ENCODE measurements around the gene TAB2.

The TAB2 gene

GRCh38 chr6:149311293-149311692 lies 6.2 kb upstream of the TAB2 start:
- no CpG with 5 or more reads among the region's 4 CpGs for WGBS (ENCODE audit: extremely low coverage, insufficient coverage, insufficient read length)

GRCh38 chr6:149311766-149312165 lies 5.7 kb upstream of the TAB2 start:
- Histone ChIP-seq H4K91ac (ENCODE audit: low read depth, low read length) (no peak overlapping the region), H3K27me3 (ENCODE audit: insufficient read depth, low read length) (no peaks in the 10 kb centered on the region), H2BK12ac (ENCODE audit: low read length) (no peak overlapping the region)

More at GRCh38 chr6:149311293-149311692, 6.2 kb upstream of the TAB2 start:
- Histone ChIP-seq H2BK5ac (ENCODE audit: low read depth, low read length, poor library complexity) (no peak overlapping the region), H2BK12ac (ENCODE audit: low read length) (no peak overlapping the region), H3K27me3 (ENCODE audit: insufficient read depth, low read length) (no peaks in the 10 kb centered on the region), H3K18ac (ENCODE audit: low read length) (no peak overlapping the region), H3K23ac (ENCODE audit: low read length) (no peak overlapping the region), H3K9me3 (ENCODE audit: insufficient read depth, low read depth, low read length) (no peaks in the 10 kb centered on the region), H2AK5ac (ENCODE audit: low read length) (no peak overlapping the region), H2AFZ (ENCODE audit: insufficient read depth, low read length, poor library complexity) (no peak overlapping the region), H3K4me1 (ENCODE audit: control insufficient read depth in 1 of 2, insufficient read depth in 2 of 2, low read length in 2 of 2) (peaks cover 6 to 11% of the 10 kb centered on the region in 2 experiments), H3K9ac (ENCODE audit: low read length) (no peak overlapping the region), H3K79me2 (ENCODE audit: control insufficient read depth, insufficient read depth, low read length, poor library complexity) (no peaks in the 10 kb centered on the region), H3K27ac (ENCODE audit: low read depth, low read length) (no peak overlapping the region), H4K12ac (ENCODE audit: low read depth, low read length) (no peak overlapping the region), H3K4ac (ENCODE audit: low read depth, low read length) (no peak overlapping the region), H3K4me3 (ENCODE audit: low read depth, low read length) (no peak overlapping the region), H3K4me2 (ENCODE audit: low read length) (no peak overlapping the region), H3K36me3 (ENCODE audit: control insufficient read depth in 1 of 2, insufficient read depth in 2 of 2, low read length in 2 of 2) (no peaks in the 10 kb centered on the region), H4K91ac (ENCODE audit: low read depth, low read length) (no peak overlapping the region), H2BK120ac (ENCODE audit: insufficient read depth, low read length, poor library complexity) (no peak overlapping the region), H3K79me1 (ENCODE audit: low read length) (peaks cover 10% of the 10 kb centered on the region), H4K8ac (ENCODE audit: low read depth, low read length) (no peak overlapping the region), H3K14ac (ENCODE audit: low read length) (no peak overlapping the region)
- DNase-seq = no peak

GRCh38 chr6:149313070-149313469 lies 4.4 kb upstream of the TAB2 start:
- H3K79me1 ChIP-seq (ENCODE audit: low read length) = peaks cover 19% of the 10 kb centered on the region
- H2AFZ ChIP-seq (ENCODE audit: insufficient read depth, low read length, poor library complexity) = no peak overlapping the region
- peak overlapping the region; percentile 44 for H3K14ac ChIP-seq (ENCODE audit: low read length)
- peaks cover 3 to 4% of the 10 kb centered on the region in 2 experiments for H3K4me1 ChIP-seq (ENCODE audit: control insufficient read depth in 1 of 2, insufficient read depth in 2 of 2, low read length in 2 of 2)
- no peaks in the 10 kb centered on the region for H3K27me3 ChIP-seq (ENCODE audit: insufficient read depth, low read length)
- no peak overlapping the region for H4K91ac ChIP-seq (ENCODE audit: low read depth, low read length)
- no peak overlapping the region for H3K4me2 ChIP-seq (ENCODE audit: low read length)
- no peak overlapping the region for H2BK12ac ChIP-seq (ENCODE audit: low read length)
- H3K9me3 ChIP-seq (ENCODE audit: insufficient read depth, low read depth, low read length) = no peaks in the 10 kb centered on the region
- no peak overlapping the region for H2BK5ac ChIP-seq (ENCODE audit: low read depth, low read length, poor library complexity)
- no peaks in the 10 kb centered on the region for H3K36me3 ChIP-seq (ENCODE audit: control insufficient read depth in 1 of 2, insufficient read depth in 2 of 2, low read length in 2 of 2)
- peaks cover 12% of the 10 kb centered on the region for H3K79me2 ChIP-seq (ENCODE audit: control insufficient read depth, insufficient read depth, low read length, poor library complexity)
- no peak overlapping the region for H2AK5ac ChIP-seq (ENCODE audit: low read length)
- no CpG with 5 or more reads among the region's 5 CpGs for WGBS (ENCODE audit: extremely low coverage, insufficient coverage, insufficient read length)
- H3K18ac ChIP-seq (ENCODE audit: low read length) = no peak overlapping the region
- H2BK120ac ChIP-seq (ENCODE audit: insufficient read depth, low read length, poor library complexity) = no peak overlapping the region
- no peak overlapping the region for H4K8ac ChIP-seq (ENCODE audit: low read depth, low read length)
- H3K4ac ChIP-seq (ENCODE audit: low read depth, low read length) = no peak overlapping the region
- no peak overlapping the region for H3K27ac ChIP-seq (ENCODE audit: low read depth, low read length)
- H3K23ac ChIP-seq (ENCODE audit: low read length) = peak overlapping the region; percentile 50
- H3K4me3 ChIP-seq (ENCODE audit: low read depth, low read length) = no peak overlapping the region
- H4K12ac ChIP-seq (ENCODE audit: low read depth, low read length) = no peak overlapping the region
- H3K9ac ChIP-seq (ENCODE audit: low read length) = no peak overlapping the region
- DNase-seq = no peak

More at GRCh38 chr6:149311766-149312165, 5.7 kb upstream of the TAB2 start:
- Histone ChIP-seq H4K12ac (ENCODE audit: low read depth, low read length) (no peak overlapping the region), H2AFZ (ENCODE audit: insufficient read depth, low read length, poor library complexity) (no peak overlapping the region), H3K9me3 (ENCODE audit: insufficient read depth, low read depth, low read length) (no peaks in the 10 kb centered on the region), H2BK120ac (ENCODE audit: insufficient read depth, low read length, poor library complexity) (no peak overlapping the region), H3K27ac (ENCODE audit: low read depth, low read length) (no peak overlapping the region), H4K8ac (ENCODE audit: low read depth, low read length) (no peak overlapping the region), H3K4me1 (ENCODE audit: control insufficient read depth in 1 of 2, insufficient read depth in 2 of 2, low read length in 2 of 2) (peaks cover 6 to 8% of the 10 kb centered on the region in 2 experiments), H3K14ac (ENCODE audit: low read length) (no peak overlapping the region), H3K23ac (ENCODE audit: low read length) (no peak overlapping the region), H2BK5ac (ENCODE audit: low read depth, low read length, poor library complexity) (no peak overlapping the region), H2AK5ac (ENCODE audit: low read length) (no peak overlapping the region), H3K9ac (ENCODE audit: low read length) (no peak overlapping the region), H3K79me1 (ENCODE audit: low read length) (peaks cover 13% of the 10 kb centered on the region), H3K79me2 (ENCODE audit: control insufficient read depth, insufficient read depth, low read length, poor library complexity) (peaks cover 1% of the 10 kb centered on the region), H3K4me2 (ENCODE audit: low read length) (no peak overlapping the region), H3K4me3 (ENCODE audit: low read depth, low read length) (no peak overlapping the region), H3K4ac (ENCODE audit: low read depth, low read length) (no peak overlapping the region), H3K18ac (ENCODE audit: low read length) (no peak overlapping the region), H3K36me3 (ENCODE audit: control insufficient read depth in 1 of 2, insufficient read depth in 2 of 2, low read length in 2 of 2) (no peaks in the 10 kb centered on the region)
- no CpG with 5 or more reads among the region's 1 CpG for WGBS (ENCODE audit: extremely low coverage, insufficient coverage, insufficient read length)
- no peak for DNase-seq

GRCh38 chr6:149313861-149314260 lies 3.7 kb upstream of the TAB2 start:
- DNase-seq = no peak
- Histone ChIP-seq H2AFZ (ENCODE audit: insufficient read depth, low read length, poor library complexity) (no peak overlapping the region), H3K79me2 (ENCODE audit: control insufficient read depth, insufficient read depth, low read length, poor library complexity) (peaks cover 12% of the 10 kb centered on the region), H4K12ac (ENCODE audit: low read depth, low read length) (no peak overlapping the region), H3K4me3 (ENCODE audit: low read depth, low read length) (no peak overlapping the region), H3K79me1 (ENCODE audit: low read length) (peaks cover 17% of the 10 kb centered on the region), H3K36me3 (ENCODE audit: control insufficient read depth in 1 of 2, insufficient read depth in 2 of 2, low read length in 2 of 2) (no peaks in the 10 kb centered on the region), H3K27me3 (ENCODE audit: insufficient read depth, low read length) (no peaks in the 10 kb centered on the region), H3K4me1 (ENCODE audit: control insufficient read depth in 1 of 2, insufficient read depth in 2 of 2, low read length in 2 of 2) (peaks cover 0 to 2% of the 10 kb centered on the region in 2 experiments), H3K27ac (ENCODE audit: low read depth, low read length) (no peak overlapping the region), H3K18ac (ENCODE audit: low read length) (no peak overlapping the region), H3K9me3 (ENCODE audit: insufficient read depth, low read depth, low read length) (no peaks in the 10 kb centered on the region), H4K8ac (ENCODE audit: low read depth, low read length) (no peak overlapping the region), H4K91ac (ENCODE audit: low read depth, low read length) (no peak overlapping the region), H2BK5ac (ENCODE audit: low read depth, low read length, poor library complexity) (no peak overlapping the region), H3K4ac (ENCODE audit: low read depth, low read length) (no peak overlapping the region), H3K9ac (ENCODE audit: low read length) (no peak overlapping the region), H3K23ac (ENCODE audit: low read length) (no peak overlapping the region), H2BK120ac (ENCODE audit: insufficient read depth, low read length, poor library complexity) (no peak overlapping the region), H2AK5ac (ENCODE audit: low read length) (no peak overlapping the region), H2BK12ac (ENCODE audit: low read length) (no peak overlapping the region), H3K14ac (ENCODE audit: low read length) (no peak overlapping the region), H3K4me2 (ENCODE audit: low read length) (no peak overlapping the region)
- WGBS (ENCODE audit: extremely low coverage, insufficient coverage, insufficient read length) = no CpG with 5 or more reads among the region's 1 CpG

All from trophoblast cell (in vitro differentiated cells and primary cell).